ENCODE data around the gene BRMS1L. TPM values are rescaled to one million over a fixed set of nuclear protein-coding genes. Genes with fewer than 3 reads are reported as not detected.

Gene BRMS1L
- total and polyA plus RNA-seq, 2 of the 13 experiments (the other 11 are each of a cell fraction or from before 2014, with no cell fraction given) = 21.1 to 23.8 TPM

DNA sequence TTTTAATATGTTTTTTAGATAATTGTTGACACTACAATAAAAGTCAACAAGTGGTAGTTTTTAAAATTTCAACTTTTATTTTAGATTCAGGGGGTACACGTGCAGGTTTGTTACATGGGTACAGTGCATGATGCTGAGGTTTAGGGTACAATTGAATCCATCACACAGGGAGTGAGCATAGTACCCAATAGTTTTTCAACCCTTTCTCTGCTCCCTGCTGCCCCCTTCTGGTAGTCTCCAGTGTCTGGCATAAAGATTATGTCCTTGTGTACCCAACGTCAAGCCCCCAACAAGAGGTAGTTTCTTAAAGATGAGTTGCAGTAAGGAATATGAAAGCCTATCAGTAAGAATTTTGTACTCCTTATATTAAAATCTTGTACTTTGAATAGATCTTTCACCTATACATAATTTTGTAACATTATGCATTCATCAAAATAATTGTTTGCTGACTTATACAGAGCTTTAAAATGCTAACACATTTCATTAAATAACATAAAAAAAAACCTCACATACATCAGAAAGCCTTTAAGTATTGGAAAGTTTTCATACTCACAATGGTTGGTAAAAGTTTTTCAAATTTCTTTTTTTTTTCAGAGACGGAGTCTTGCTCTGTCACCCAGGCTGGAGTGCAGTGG is 11.7 kb upstream of the BRMS1L start (continued):
- no peak for TF ChIP-seq NFYC (CRISPR knock-in tag; IDR thresholded peaks at IDR 0.05)
- no peak for TF ChIP-seq CERS6 (CRISPR knock-in tag; IDR thresholded peaks at IDR 0.05)
- no peak for TF ChIP-seq EHMT2 (IDR thresholded peaks at IDR 0.05; ENCODE audit: borderline replicate concordance, low read depth, low read length)
- no peak for TF ChIP-seq ZNF761 (CRISPR knock-in tag; conservative IDR thresholded peaks at IDR 0.05)
- TF ChIP-seq ZNF629 (CRISPR knock-in tag; conservative IDR thresholded peaks at IDR 0.05) = no peak
- no peak for TF ChIP-seq ZNF619 (CRISPR knock-in tag; IDR thresholded peaks at IDR 0.05)
- no peak for TF ChIP-seq ZFYVE20 (CRISPR knock-in tag; IDR thresholded peaks at IDR 0.05; ENCODE audit: borderline replicate concordance, low read depth)
- no peak for TF ChIP-seq HOXA3 (CRISPR knock-in tag; IDR thresholded peaks at IDR 0.05)
- TF ChIP-seq ZNF570 (CRISPR knock-in tag; IDR thresholded peaks at IDR 0.05; ENCODE audit: borderline replicate concordance) = no peak
- no peak for TF ChIP-seq ZBTB14 (CRISPR knock-in tag; IDR thresholded peaks at IDR 0.05)
- no peak for TF ChIP-seq ZBTB7A (CRISPR knock-in tag; IDR thresholded peaks at IDR 0.05)
- TF ChIP-seq ATF3 (CRISPR knock-in tag; IDR thresholded peaks at IDR 0.05) = no peak
- no peak for TF ChIP-seq KDM4B (CRISPR knock-in tag; IDR thresholded peaks at IDR 0.05)
- TF ChIP-seq STAG1 (CRISPR knock-in tag; IDR thresholded peaks at IDR 0.05) = peak; percentile 79
- no peak for TF ChIP-seq NBN (conservative IDR thresholded peaks at IDR 0.05)
- TF ChIP-seq ZSCAN21 (CRISPR knock-in tag; IDR thresholded peaks at IDR 0.05; ENCODE audit: borderline replicate concordance) = no peak
- TF ChIP-seq TERF1 (CRISPR knock-in tag; IDR thresholded peaks at IDR 0.05) = no peak
- no peak for TF ChIP-seq THAP7 (CRISPR knock-in tag; IDR thresholded peaks at IDR 0.05)
- TF ChIP-seq HNRNPH1 (optimal IDR thresholded peaks at IDR 0.05; ENCODE audit: low read depth, low read length) = no peak
- no peak for TF ChIP-seq ZNF737 (CRISPR knock-in tag; IDR thresholded peaks at IDR 0.05; ENCODE audit: borderline replicate concordance)
- TF ChIP-seq ISL2 (CRISPR knock-in tag; IDR thresholded peaks at IDR 0.05) = no peak
- peak; percentile 42; the same call in 1 of the 2 replicates for TF ChIP-seq ZNF614 (CRISPR knock-in tag; IDR thresholded peaks at IDR 0.05; ENCODE audit: borderline replicate concordance)
- TF ChIP-seq GATA4 (IDR thresholded peaks at IDR 0.05; ENCODE audit: borderline replicate concordance, low read depth) = no peak
- TF ChIP-seq USF2 (IDR thresholded peaks at IDR 0.05; ENCODE audit: low read depth, low read length) = no peak
- no peak for TF ChIP-seq USF2 (CRISPR knock-in tag; IDR thresholded peaks at IDR 0.05; ENCODE audit: borderline replicate concordance)
- peak; percentile 55; the same call in 1 of the 2 replicates for TF ChIP-seq THAP11 (CRISPR knock-in tag; IDR thresholded peaks at IDR 0.05)

Data from HepG2 (cell line).